SK-N-MC (cell line): Measurements from ENCODE around the gene PSMD2.

Experiments
- EZH2 ChIP-seq: fragments of 200-600 bp; sonication (generic); IDR thresholded peaks from one replicate; pipeline ENCODE4 v1.6.1; 2017; ENCODE audit warnings: antibody characterized with exemption
- POLR2AphosphoS5 ChIP-seq: IDR thresholded peaks from 2 replicates; pipeline ENCODE4 v1.6.1; 2012; ENCODE audit warnings: mild to moderate bottlenecking, low read depth, low read length, borderline replicate concordance

DNA sequence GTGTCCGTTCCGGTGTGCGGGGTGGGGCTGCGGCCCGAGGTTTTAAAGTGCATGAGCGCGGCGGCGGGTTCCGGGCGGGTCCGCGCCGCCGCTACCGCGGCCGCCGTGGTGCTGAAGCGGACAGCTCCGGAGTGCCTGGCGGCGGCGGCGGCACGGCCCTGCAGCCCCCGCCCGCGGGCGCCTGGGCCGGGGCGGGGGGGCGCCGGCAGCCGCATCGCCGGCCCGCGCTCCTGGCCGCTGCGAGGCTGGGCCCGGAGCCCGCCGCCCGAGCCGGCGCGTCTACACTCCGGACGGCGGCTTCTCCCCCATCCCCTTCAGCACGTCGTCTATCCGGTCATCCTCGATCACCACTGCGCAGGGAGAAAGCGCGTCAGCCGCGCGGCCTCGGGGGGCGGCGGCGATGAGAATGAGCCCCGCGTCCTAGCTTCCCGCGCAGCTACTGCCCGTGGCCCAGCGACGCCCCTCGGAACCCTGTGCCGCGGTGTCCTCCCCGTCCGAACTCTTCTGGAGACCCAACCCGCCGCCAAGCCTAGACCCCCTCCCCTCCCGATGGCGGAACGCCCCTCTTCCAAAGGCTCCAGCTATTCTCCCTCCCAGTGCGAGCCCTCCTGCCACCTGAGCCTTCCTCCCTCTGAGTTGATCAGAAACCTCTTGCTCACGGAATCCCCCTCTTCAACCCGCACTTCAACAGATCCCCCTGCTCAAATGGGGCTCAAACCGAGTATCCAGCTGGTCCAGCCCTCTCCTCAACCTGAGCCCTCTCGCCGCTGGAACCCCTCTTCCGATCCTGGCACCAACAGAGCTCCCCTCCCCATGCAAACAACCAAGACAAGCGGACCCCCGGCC lies 38.9 kb upstream of the PSMD2 start:
- TF ChIP-seq POLR2AphosphoS5 (no peak), EZH2 (no peak)
